D721Med (cell line): Measurements from ENCODE around the gene GPR176.
A peak's percentile ranks its signal among the peaks of the same experiment; 100 is the strongest.

ENCODE experiments used
- DNase-seq: peaks from one replicate; pipeline ENCODE4 v3.0.0; 2011; ENCODE audit warnings: low spot score; ENCODE audit not compliant: insufficient read length
- FAIRE-seq: peaks from 2 replicates; lab custom pipeline; 2011; peaks lifted over from hg19 to GRCh38; lab: Jason Lieb, UNC
- CTCF ChIP-seq: IDR thresholded peaks from 2 replicates; pipeline ENCODE4 v1.5.1; 2012; ENCODE audit warnings: mild to moderate bottlenecking, control low read depth; ENCODE audit not compliant: insufficient read depth; ENCODE audit errors: missing control alignments

The GPR176 gene

GRCh38 chr15:39936187-39936586 is 16.1 kb upstream of the GPR176 start:
- TF ChIP-seq CTCF = no peak
- FAIRE-seq = no peak

DNA sequence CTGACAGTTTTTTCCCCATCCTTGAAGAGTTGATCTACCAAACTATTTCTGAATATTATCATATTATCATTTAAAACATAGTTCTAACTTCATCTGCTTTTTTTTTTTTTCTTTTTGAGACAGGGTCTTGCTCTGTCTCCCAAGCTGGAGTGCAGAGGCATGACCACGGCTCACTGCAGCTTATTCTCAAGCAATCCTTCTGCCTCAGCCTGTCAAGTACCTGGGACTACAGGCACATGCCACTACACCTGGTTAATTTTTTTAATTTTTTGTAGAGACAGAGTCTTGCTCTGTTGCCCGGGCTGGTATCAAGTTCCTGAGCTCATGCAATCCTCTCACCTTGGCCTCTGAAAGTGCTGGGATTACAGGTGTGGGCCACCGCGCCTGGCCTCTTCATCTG is 15.2 kb upstream of the GPR176 start:
- TF ChIP-seq CTCF = no peak
- DNase-seq (no peak), FAIRE-seq (no peak)

More at GRCh38 chr15:39936187-39936586, 16.1 kb upstream of the GPR176 start:
- no peak for DNase-seq

DNA sequence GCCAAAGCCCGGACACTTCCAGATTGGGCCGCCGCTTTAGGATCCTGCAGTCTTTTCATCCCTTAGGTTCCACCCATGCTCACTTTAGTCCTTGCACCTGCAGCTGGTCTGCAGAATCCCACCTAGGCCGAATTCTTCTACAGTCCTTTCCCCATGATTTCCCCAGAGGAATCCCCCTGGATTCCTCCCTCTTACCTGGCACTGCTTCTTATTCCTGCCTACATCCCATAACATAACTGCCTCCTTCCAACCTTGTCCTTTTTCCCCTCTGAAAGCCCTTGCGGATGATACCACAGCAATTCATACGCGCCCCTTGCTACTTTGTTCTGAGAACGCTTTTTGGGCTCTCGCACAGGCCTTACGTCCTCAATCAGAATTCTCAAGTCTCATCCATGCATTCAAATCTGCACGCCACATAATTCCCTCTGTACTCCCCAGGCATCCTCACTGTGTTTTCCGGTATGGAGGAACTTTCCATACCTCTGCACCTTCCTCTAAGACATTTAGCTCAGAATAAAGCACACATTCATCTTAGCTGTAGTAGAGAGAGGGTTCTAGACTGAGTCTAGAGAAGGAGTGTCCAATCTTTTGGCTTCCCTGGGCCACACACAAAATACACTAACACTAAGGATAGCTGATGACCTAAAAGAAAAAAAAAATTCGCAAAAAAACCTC is 14.5 kb upstream of the GPR176 start:
- FAIRE-seq (no peak), DNase-seq (no peak)
- TF ChIP-seq CTCF = no peak

DNA sequence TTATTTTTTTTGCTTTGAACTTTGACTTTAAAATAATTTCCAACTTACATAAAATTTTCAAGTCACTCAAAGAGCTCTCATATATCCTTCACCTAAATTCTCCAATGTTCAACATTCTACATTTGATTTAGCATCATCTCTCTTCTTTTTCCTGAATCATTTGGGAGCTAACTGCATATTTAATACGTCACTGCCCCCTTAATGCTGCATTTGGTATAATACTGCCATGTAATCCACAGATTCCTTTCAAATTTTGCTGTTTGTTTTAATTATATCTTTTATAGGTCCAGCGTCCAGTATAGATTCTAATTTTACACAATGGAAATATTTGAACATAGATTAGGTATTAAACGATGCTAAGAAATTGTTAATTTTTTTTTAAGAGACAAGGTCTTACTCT is 11.5 kb upstream of the GPR176 start:
- TF ChIP-seq CTCF = peak; percentile 33
- no peak for DNase-seq
- FAIRE-seq = no peak

DNA sequence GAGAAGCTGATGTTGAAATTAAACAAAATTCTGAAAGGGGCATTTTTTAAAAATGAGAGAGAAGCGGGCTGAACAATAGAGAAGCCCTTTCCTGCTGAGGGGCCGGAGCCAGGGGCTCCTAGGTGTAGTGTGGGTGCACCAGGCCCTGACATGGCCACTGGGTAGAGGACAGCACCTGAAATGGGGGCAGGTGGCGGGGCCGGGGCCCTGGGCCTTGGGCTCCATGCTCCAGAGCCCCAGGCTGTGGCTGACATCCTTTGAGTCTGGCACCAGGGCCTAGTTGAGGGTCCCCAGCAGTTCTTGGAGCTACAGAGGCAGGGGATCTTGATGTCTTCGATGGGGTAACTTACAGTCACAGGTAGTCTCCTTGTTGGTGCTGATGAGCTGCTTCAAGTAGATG is 6.5 kb upstream of the GPR176 start:
- DNase-seq (no peak), FAIRE-seq (no peak)
- no peak for TF ChIP-seq CTCF

DNA sequence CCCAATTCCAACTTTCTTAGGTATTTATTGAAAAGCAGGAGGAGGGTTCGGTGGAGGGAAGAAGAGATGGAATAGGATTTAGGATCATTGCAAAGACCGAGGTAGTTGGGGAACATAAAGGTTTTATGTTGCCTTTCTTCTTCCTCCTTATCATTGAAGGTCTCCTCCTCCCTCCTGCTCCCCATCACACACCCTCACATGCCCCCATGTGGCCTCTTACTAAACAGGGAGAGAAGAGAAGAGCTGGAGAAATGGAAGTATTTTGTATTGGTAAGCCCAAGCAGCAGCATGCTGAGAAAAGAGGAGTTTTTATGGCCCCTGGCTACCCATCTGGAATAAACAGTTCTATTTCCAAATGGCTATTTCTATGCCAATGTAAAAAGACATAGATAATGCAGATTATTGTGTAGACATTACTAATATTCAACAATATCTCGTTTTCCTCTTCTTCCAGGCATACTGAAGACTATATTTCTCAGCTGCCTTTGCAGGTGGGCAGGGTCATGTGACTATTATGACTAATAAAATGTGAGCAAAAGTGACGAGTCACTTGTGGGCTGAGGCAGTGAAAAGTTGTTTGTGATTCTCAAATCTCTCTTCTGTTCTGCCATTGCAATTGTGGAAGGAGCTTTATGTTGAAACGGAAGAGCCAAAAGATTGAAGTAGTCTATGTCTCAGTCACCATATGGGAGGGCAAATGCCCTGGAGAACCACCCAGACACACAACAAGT is 5.2 kb upstream of the GPR176 start:
- FAIRE-seq (no peak), DNase-seq (no peak)
- no peak for TF ChIP-seq CTCF

GRCh38 chr15:39924437-39924836 is 4.4 kb upstream of the GPR176 start:
- FAIRE-seq = no peak
- no peak for DNase-seq
- TF ChIP-seq CTCF = no peak
